ENCODE measurements around the gene ANKRD33B. TPM values are rescaled to one million over a fixed set of nuclear protein-coding genes. Genes with fewer than 3 reads are reported as not detected.
"Not testable (repeated sequence)": the region's sequence is repeated elsewhere in the genome, so short reads cannot be mapped to it uniquely, and the experiment has no call there.

Gene ANKRD33B
- total and polyA plus RNA-seq, 9 of the 15 experiments (the other 6 are each of a cell fraction or from before 2014, with no cell fraction given) = 0.10 to 1.7 (median 0.40) TPM

DNA sequence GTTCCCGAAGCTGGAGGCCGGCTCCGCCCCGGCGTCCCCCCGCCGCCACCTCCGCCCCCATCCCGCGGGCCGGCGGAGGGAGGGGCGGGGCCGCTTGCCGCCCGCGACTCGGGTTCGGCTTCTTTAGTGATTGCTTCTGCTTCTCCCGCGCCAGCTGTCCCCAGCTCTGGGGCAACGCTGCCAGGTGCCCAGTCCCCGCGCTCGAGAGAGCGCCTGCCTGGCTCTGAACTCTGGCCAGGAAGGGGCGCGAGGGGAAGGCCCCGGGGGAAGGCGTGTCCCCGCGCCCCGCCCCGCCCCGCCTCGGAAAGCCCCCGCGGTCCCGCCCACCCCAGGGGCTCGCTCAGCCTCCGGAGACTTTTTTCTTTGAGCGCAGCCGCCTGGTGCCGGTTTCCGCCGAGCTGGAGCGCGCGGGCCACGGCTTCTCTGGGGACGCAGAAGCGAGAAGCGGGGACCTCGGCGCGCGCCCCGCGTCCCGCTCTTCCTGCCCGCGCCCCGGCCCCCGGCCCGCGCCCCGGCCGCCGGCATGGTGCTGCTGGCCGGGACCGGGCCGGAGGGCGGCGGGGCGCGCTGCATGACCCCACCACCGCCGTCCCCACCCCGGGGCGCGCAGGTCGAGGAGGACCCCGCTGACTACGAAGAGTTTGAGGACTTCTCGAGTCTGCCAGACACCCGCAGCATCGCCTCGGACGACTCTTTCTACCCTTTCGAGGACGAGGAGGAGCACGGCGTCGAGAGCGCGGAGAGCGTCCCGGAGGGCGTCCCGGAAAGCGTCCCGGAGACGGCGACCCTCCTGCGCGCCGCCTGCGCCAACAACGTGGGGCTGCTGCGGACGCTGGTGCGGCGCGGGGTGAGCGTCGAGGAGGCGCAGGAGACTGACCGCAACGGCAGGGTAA lies at the start of gene ANKRD33B (continued):
- TF ChIP-seq, protein P1, sequence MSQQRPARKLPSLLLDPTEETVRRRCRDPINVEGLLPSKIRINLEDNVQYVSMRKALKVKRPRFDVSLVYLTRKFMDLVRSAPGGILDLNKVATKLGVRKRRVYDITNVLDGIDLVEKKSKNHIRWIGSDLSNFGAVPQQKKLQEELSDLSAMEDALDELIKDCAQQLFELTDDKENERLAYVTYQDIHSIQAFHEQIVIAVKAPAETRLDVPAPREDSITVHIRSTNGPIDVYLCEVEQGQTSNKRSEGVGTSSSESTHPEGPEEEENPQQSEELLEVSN (IDR thresholded peaks at IDR 0.05; ENCODE audit: borderline replicate concordance in 1 of 2, extremely low read depth in 1 of 2, insufficient read depth in 1 of 2, insufficient read length in 1 of 2, low read depth in 1 of 2, low read length in 1 of 2, poor library complexity in 1 of 2, severe bottlenecking in 1 of 2) = peak in 1 of 2 experiments; percentile 46
- TF ChIP-seq ZNF780A (CRISPR knock-in tag; IDR thresholded peaks at IDR 0.05) (0 out of 2 replicates have a peak, but pooled peaks have one; percentile 40), NCOA6 (IDR thresholded peaks at IDR 0.05) (peak; percentile 61), HDAC6 (IDR thresholded peaks at IDR 0.05; ENCODE audit: low read depth, low read length) (peak; percentile 94; the same call in 1 of the 2 replicates), NR2C2 (CRISPR knock-in tag; IDR thresholded peaks at IDR 0.05) (no peak), NR2C2 (tag; IDR thresholded peaks at IDR 0.05) (0 out of 2 replicates have a peak, but pooled peaks have one; percentile 20), RB1 (IDR thresholded peaks at IDR 0.05; ENCODE audit: low read depth) (0 out of 2 replicates have a peak, but pooled peaks have one; percentile 18)
- TF ChIP-seq, protein P2, sequence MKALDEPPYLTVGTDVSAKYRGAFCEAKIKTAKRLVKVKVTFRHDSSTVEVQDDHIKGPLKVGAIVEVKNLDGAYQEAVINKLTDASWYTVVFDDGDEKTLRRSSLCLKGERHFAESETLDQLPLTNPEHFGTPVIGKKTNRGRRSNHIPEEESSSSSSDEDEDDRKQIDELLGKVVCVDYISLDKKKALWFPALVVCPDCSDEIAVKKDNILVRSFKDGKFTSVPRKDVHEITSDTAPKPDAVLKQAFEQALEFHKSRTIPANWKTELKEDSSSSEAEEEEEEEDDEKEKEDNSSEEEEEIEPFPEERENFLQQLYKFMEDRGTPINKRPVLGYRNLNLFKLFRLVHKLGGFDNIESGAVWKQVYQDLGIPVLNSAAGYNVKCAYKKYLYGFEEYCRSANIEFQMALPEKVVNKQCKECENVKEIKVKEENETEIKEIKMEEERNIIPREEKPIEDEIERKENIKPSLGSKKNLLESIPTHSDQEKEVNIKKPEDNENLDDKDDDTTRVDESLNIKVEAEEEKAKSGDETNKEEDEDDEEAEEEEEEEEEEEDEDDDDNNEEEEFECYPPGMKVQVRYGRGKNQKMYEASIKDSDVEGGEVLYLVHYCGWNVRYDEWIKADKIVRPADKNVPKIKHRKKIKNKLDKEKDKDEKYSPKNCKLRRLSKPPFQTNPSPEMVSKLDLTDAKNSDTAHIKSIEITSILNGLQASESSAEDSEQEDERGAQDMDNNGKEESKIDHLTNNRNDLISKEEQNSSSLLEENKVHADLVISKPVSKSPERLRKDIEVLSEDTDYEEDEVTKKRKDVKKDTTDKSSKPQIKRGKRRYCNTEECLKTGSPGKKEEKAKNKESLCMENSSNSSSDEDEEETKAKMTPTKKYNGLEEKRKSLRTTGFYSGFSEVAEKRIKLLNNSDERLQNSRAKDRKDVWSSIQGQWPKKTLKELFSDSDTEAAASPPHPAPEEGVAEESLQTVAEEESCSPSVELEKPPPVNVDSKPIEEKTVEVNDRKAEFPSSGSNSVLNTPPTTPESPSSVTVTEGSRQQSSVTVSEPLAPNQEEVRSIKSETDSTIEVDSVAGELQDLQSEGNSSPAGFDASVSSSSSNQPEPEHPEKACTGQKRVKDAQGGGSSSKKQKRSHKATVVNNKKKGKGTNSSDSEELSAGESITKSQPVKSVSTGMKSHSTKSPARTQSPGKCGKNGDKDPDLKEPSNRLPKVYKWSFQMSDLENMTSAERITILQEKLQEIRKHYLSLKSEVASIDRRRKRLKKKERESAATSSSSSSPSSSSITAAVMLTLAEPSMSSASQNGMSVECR (CRISPR knock-in tag; IDR thresholded peaks at IDR 0.05) = no peak

DNA sequence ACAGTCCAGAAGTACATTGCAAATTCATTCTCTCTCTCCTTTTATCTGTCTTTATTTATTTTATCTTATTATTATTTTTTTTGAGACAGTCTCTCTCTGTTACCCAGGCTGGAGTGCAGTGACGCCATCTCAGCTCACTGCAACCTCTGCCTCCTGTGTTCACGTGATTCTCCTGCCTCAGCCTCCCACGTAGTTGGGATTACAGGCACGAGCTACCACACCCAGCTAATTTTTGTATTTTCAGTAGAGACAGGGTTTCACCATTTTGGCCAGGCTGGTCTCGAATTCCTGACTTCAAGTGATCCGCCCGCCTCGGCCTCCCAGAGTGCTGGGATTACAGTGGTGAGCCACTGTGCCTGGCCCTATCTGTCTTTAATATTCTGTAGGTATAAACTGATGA lies 49.3 kb upstream of the ANKRD33B start:
- H3K4me3 ChIP-seq; DNase-seq (ENCODE audit: extremely low read depth in 1 of 4, low spot score in 3 of 4); ATAC-seq; CTCF ChIA-PET (ENCODE audit: low intra/inter-chr PET ratio); intact Hi-C loops (cut with micrococcal nuclease); H3K4me2 ChIP-seq (ENCODE audit: insufficient read depth, low read length); BruUV-seq (replicated peaks); in situ Hi-C loops (cut with MboI); H3K9me1 ChIP-seq (ENCODE audit: control insufficient read depth, insufficient read depth, low read length); H3K9me3 ChIP-seq (replicated peaks; ENCODE audit: control insufficient read depth, insufficient read depth, low read depth, low read length); H4K20me1 ChIP-seq (replicated peaks; ENCODE audit: control insufficient read depth, insufficient read depth, low read length); H3K79me2 ChIP-seq (ENCODE audit: control insufficient read depth, insufficient read depth, low read length); H3K36me3 ChIP-seq (ENCODE audit: control insufficient read depth, insufficient read depth, low read length); H3K9ac ChIP-seq (ENCODE audit: insufficient read depth in 1 of 2, low read depth in 2 of 2, low read length in 2 of 2); H2AFZ ChIP-seq (ENCODE audit: low read depth, low read length); H3K27ac ChIP-seq (ENCODE audit: extremely low read depth, low read depth, low read length); FAIRE-seq; H3K4me1 ChIP-seq (replicated peaks in 1 of 2; ENCODE audit: control insufficient read depth in 2 of 2, insufficient read depth in 2 of 2, low read length in 2 of 2): not testable (repeated sequence)
- H3K27me3 ChIP-seq (ENCODE audit: control insufficient read depth in 2 of 2, insufficient read depth in 2 of 2, low read length in 2 of 2) = peaks cover 16 to 48% of the 10 kb centered on the region in 2 experiments; a peak in 3 of 5 replicates
- WGBS (ENCODE audit: insufficient coverage, low coverage, missing lambda C conversion rate) = 23% methylated on average over 8 of the region's 8 CpGs
- POLR2A ChIA-PET = interaction anchor here (1.7 kb wide), 1 partner anchor 12 kb away, joined by 3 read pairs; no protein-coding TSS in a partner anchor

Data from K562 (cell line).